K562 (cell line): ENCODE data around the gene SFPQ. TPM values are rescaled to one million over a fixed set of nuclear protein-coding genes. Genes with fewer than 3 reads are reported as not detected.

Experiments
- ATAC-seq: fragments of 200-7000 bp; cut with Tn5 transposase; 3 replicates; pipeline ENCODE4 v1.9.1; 2020; ENCODE audit warnings: moderate library complexity
- BruUV-seq: library from RNA; stranded (reverse); fragments of 400-500 nt; replicated peaks from 2 replicates; lab custom pipeline; 2021; lab: Mats Ljungman, UMichigan
- CTCF ChIA-PET: fragments of 300-600 bp; formaldehyde crosslinking; extraction: SDS; loops from one replicate; lab custom pipeline; 2021; ENCODE audit warnings: low intra/inter-chr PET ratio; lab: Yijun Ruan, JAX
- POLR2A ChIA-PET: fragments of 300-600, 350-650 bp; sonication (Branson Sonifier 250); formaldehyde crosslinking; extraction: SDS; loops from one replicate; lab custom pipeline; 2021; ENCODE audit warnings: antibody characterized with exemption, inconsistent platforms; lab: Yijun Ruan, JAX
- DNase-seq, 4 experiments: peaks; one replicate each; pipeline versions ENCODE4 v3.0.0 to v3.0.0-alpha.2; 2011 to 2018; ENCODE audit warnings: low spot score in 3 of 4, mixed read lengths in 3 of 4; ENCODE audit errors: extremely low read depth in 1 of 4
- FAIRE-seq: peaks from 2 replicates; lab custom pipeline; 2011; peaks lifted over from hg19 to GRCh38; lab: Jason Lieb, UNC
- H2AFZ ChIP-seq: 2 replicates; pipeline ENCODE4 v1.6.0; 2011; ENCODE audit warnings: low read depth, low read length, control low read depth, inconsistent platforms
- H3K27ac ChIP-seq: fragments of 200-600 bp; 3 replicates; pipeline ENCODE4 v1.8.0; 2011; ENCODE audit warnings: low read depth, mild to moderate bottlenecking, control low read depth, inconsistent platforms, low read length, moderate library complexity, mixed read lengths; ENCODE audit errors: extremely low read depth
- H3K27me3 ChIP-seq, 2 experiments: fragments of 300-600 bp in 1 of 2; 2 replicates in 1 of 2; 3 replicates in 1 of 2; pipeline versions ENCODE4 v1.6.0 to v1.8.0; 2011; ENCODE audit warnings: inconsistent platforms in 2 of 2, low read length in 2 of 2, mild to moderate bottlenecking in 1 of 2, mixed read lengths in 1 of 2, moderate library complexity in 1 of 2; ENCODE audit not compliant: control insufficient read depth in 2 of 2, insufficient read depth in 2 of 2
- H3K36me3 ChIP-seq: fragments of 300-600 bp; 3 replicates; pipeline ENCODE4 v1.8.0; 2011; ENCODE audit warnings: mild to moderate bottlenecking, low read length, inconsistent platforms; ENCODE audit not compliant: control insufficient read depth, insufficient read depth
- H3K4me1 ChIP-seq, 2 experiments: fragments of 200-600 bp in 1 of 2; replicated peaks in 1 of 2; 2 replicates in 1 of 2; 3 replicates in 1 of 2; pipeline versions ENCODE4 v1.5.1 to v1.8.0; 2011; ENCODE audit warnings: inconsistent platforms in 2 of 2, low read length in 2 of 2, mild to moderate bottlenecking in 1 of 2, mixed read lengths in 1 of 2, moderate library complexity in 1 of 2; ENCODE audit not compliant: control insufficient read depth in 2 of 2, insufficient read depth in 2 of 2
- H3K4me2 ChIP-seq: 2 replicates; pipeline ENCODE4 v1.6.1; 2011; ENCODE audit warnings: low read length, control low read depth, inconsistent platforms, mixed read lengths; ENCODE audit not compliant: insufficient read depth
- H3K4me3 ChIP-seq: fragments of 200-600 bp; sonication (generic), shearing (Covaris generic); 2 replicates; pipeline ENCODE4 v1.5.1; 2016; ENCODE audit warnings: control low read depth, inconsistent platforms
- H3K79me2 ChIP-seq: fragments of 200-600 bp; 3 replicates; pipeline ENCODE4 v1.8.0; 2011; ENCODE audit warnings: low read length, inconsistent platforms; ENCODE audit not compliant: control insufficient read depth, insufficient read depth
- H3K9ac ChIP-seq, 2 experiments: 2 replicates each; pipeline versions ENCODE4 v1.6.0 to v1.6.1; 2011; ENCODE audit warnings: low read depth in 2 of 2, low read length in 2 of 2, control low read depth in 1 of 2, inconsistent platforms in 1 of 2, mild to moderate bottlenecking in 1 of 2, mixed read lengths in 1 of 2; ENCODE audit not compliant: insufficient read depth in 1 of 2
- H3K9me1 ChIP-seq: one replicate; pipeline ENCODE4 v1.6.0; 2011; ENCODE audit warnings: inconsistent platforms, mild to moderate bottlenecking, low read length, moderate library complexity; ENCODE audit not compliant: control insufficient read depth, insufficient read depth
- H3K9me3 ChIP-seq: replicated peaks from 2 replicates; pipeline ENCODE4 v1.5.1; 2011; ENCODE audit warnings: low read depth, low read length, inconsistent platforms; ENCODE audit not compliant: control insufficient read depth, insufficient read depth
- H4K20me1 ChIP-seq: replicated peaks from 2 replicates; pipeline ENCODE4 v1.6.1; 2011; ENCODE audit warnings: low read length, inconsistent platforms, mixed read lengths; ENCODE audit not compliant: control insufficient read depth, insufficient read depth
- ATF1 ChIP-seq, 2 experiments: fragments of 450-650 bp in 1 of 2; IDR thresholded peaks; 2 replicates each; pipeline ENCODE4 v1.6.1; 2016; ENCODE audit warnings: missing compliant biosample characterization in 1 of 2, missing genetic modification characterization in 1 of 2
- BACH1 ChIP-seq: fragments of 200-800 bp; sonication (Bioruptor generic); IDR thresholded peaks from 2 replicates; pipeline ENCODE4 v1.6.1; 2016; ENCODE audit warnings: missing genetic modification characterization, missing compliant biosample characterization
- CBX8 ChIP-seq: fragments of 200-600 bp; sonication (generic); IDR thresholded peaks from 2 replicates; pipeline ENCODE4 v1.6.1; 2012; ENCODE audit warnings: borderline replicate concordance, mixed run types, low read depth, mild to moderate bottlenecking, moderate library complexity, mixed read lengths, low read length, control low read depth, inconsistent platforms; ENCODE audit not compliant: poor library complexity, severe bottlenecking; ENCODE audit errors: extremely low read depth
- GATAD2A ChIP-seq: fragments of 450-650 bp; IDR thresholded peaks from 2 replicates; pipeline ENCODE4 v1.6.1; 2017
- HCFC1 ChIP-seq: IDR thresholded peaks from 2 replicates; pipeline ENCODE4 v1.6.1; 2012; ENCODE audit warnings: low read depth, low read length, improper control_type of control experiment
- MYC ChIP-seq, 2 experiments: fragments of 250-450 bp in 1 of 2; sonication (Bioruptor Pico) in 1 of 2; IDR thresholded peaks; 2 replicates each; pipeline versions ENCODE4 v1.5.1 to v1.6.1; 2012 to 2021; ENCODE audit warnings: low read depth in 2 of 2, borderline replicate concordance in 1 of 2, improper control_type of control experiment in 1 of 2, low read length in 1 of 2, mild to moderate bottlenecking in 1 of 2, moderate library complexity in 1 of 2
- RFX5 ChIP-seq: IDR thresholded peaks from 2 replicates; pipeline ENCODE4 v1.6.1; 2011; ENCODE audit warnings: low read depth, mild to moderate bottlenecking, improper control_type of control experiment, low read length
- SAP30 ChIP-seq: fragments of 200-600 bp; sonication (generic); IDR thresholded peaks from 2 replicates; pipeline ENCODE4 v1.6.1; 2012; ENCODE audit warnings: borderline replicate concordance, low read depth, mild to moderate bottlenecking, moderate library complexity, low read length, control low read depth, inconsistent platforms; ENCODE audit not compliant: insufficient read depth, poor library complexity, severe bottlenecking
- SIN3B ChIP-seq: fragments of 450-650 bp; IDR thresholded peaks from 2 replicates; pipeline ENCODE4 v1.6.1; 2017; ENCODE audit warnings: low read depth, mild to moderate bottlenecking, moderate library complexity
- WGBS: fragments of 100-300 bp; shearing (Covaris generic); methylation state at CpG from one replicate; pipeline ENCODE4 v1.1.6; 2016; ENCODE audit warnings: low coverage, mixed read lengths; ENCODE audit not compliant: insufficient coverage; ENCODE audit errors: missing lambda C conversion rate; 5-methylcytosine and 5-hydroxymethylcytosine counted together
- in situ Hi-C: fragments of 300-500 bp; cut with MboI; formaldehyde crosslinking; loops from 4 replicates; pipeline ENCODE4 v1.15.0; 2018; ENCODE audit warnings: inconsistent platforms, mixed read lengths
- intact Hi-C: fragments of 100-400 bp; cut with micrococcal nuclease; formaldehyde crosslinking; loops from 2 replicates; pipeline ENCODE4 v1.14.2; 2022
- polyA plus RNA-seq, 8 experiments: library from polyadenylated mRNA; depleted of rRNA in 4 of 8; stranded (reverse) in 5 of 8; unstranded in 3 of 8; fragments of >200 nt; fragmentation: Nextera tagmentation in 2 of 8; fragmentation: Illumina TruSeq in 1 of 8; extraction: Ambion mirVana in 2 of 8; extraction: Trizol in 1 of 8; gene quantifications; 2 replicates each; pipeline versions ENCODE4 v1.2.1 to v1.2.3, GENCODE V29; 2011 to 2014; ENCODE audit warnings: inconsistent platforms in 1 of 8, missing spikeins in 1 of 8
- total RNA-seq, 7 experiments: library from RNA; depleted of rRNA in 6 of 7; stranded (reverse); fragments of >200 nt in 6 of 7; fragmentation: Illumina TruSeq in 2 of 7; extraction: Trizol in 2 of 7; gene quantifications; 2 replicates each; pipeline versions ENCODE4 v1.2.1 to v1.2.3, GENCODE V29; 2011 to 2021; ENCODE audit warnings: low replicate concordance in 1 of 7
- TF ChIP-seq, protein P1 (sequence below), 2 experiments: fragments of 450-650 bp; IDR thresholded peaks; 2 replicates each; pipeline ENCODE4 v1.6.1; 2018; ENCODE audit warnings: mild to moderate bottlenecking in 2 of 2, low read depth in 1 of 2; ENCODE audit not compliant: partially characterized antibody in 2 of 2

Gene SFPQ
- total and polyA plus RNA-seq, 9 of the 15 experiments (the other 6 are each of a cell fraction or from before 2014, with no cell fraction given): 69.7 to 562 (median 399) TPM

DNA sequence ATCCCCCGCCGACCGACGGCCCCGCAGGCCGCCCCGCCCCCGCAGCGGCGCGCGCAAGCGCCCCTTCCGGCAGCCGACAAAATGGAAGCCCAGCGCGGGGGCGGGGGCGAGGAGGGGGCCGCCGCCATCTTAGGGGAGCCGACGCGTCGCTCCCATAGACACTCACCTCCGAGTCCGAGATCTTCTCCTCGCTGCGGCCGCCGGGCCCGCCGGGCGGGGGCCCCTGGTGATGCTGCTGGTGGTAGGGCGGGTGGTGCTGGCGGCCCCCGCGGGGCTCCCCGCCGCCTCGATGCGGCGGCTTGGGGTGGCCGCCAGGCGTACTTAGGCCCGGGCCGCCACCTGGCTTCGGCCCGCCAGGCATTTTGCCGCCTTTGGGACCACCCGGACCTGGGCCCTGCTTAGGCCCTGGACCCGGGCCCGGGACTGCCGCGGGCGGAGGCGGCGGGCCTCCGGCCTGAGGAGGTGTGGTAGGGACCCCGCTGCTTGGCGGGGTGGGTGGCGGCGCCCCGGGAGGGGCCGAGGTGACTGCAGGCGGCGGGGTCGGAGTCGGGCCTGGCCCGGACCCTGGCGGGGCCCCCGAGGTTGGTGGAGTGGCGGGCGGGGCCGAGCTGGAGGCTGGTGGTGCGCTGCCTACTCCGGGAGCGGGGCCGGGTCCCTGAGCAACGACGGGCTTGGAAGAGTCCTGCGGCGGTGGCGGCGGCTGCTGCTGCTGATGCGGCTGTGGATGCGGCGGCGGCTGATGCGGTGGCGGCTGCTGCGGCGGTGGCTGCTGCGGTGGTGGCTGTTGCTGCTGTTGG is 691 bp downstream of the SFPQ start:
- BruUV-seq: no TSS peak
- in situ Hi-C loops (loop anchor here (10.0 kb wide), 1 partner anchor 353 kb away; no protein-coding TSS in a partner anchor), intact Hi-C loops (loop anchor here (2.0 to 10.0 kb wide), 4 partner anchors 77 to 583 kb away; partner anchors contain the start of genes KIAA0319L, NCDN, SMIM12 and ZMYM4)
- H3K27ac ChIP-seq: peak overlapping the region; percentile 96
- H3K9me3 ChIP-seq: no peaks in the 10 kb centered on the region
- ATAC-seq (peak; percentile 80), FAIRE-seq (no peak), DNase-seq (peak; percentile 83 to 94 (median 89))
- under 1% methylated on average over 70 of the region's 94 CpGs for WGBS
- 0 out of 2 replicates have a peak overlapping the region, but pooled peaks have one; percentile 46 for H2AFZ ChIP-seq
- peak overlapping the region; percentile 94; the same call in 1 of the 2 replicates for H3K4me2 ChIP-seq
- POLR2A ChIA-PET: interaction anchor here (0.6 to 1.6 kb wide), 19 partner anchors 9 to 365 kb away, joined by 3 to 18 read pairs (median 4); partner anchors contain the start of genes KIAA0319L, NCDN, ZMYM4 and ZMYM6
- H3K9me1 ChIP-seq: peaks cover 8% of the 10 kb centered on the region
- peaks cover 10 to 18% of the 10 kb centered on the region in 2 experiments; a peak in 4 of 5 replicates for H3K4me1 ChIP-seq
- H4K20me1 ChIP-seq: peaks cover 29% of the 10 kb centered on the region
- H3K36me3 ChIP-seq: peaks cover 46% of the 10 kb centered on the region
- CTCF ChIA-PET: no interaction called here
- H3K4me3 ChIP-seq: peak overlapping the region; percentile 99
- H3K9ac ChIP-seq: peak overlapping the region; percentile 96 to 99
- H3K79me2 ChIP-seq: peaks cover 58% of the 10 kb centered on the region
- H3K27me3 ChIP-seq: no peaks in the 10 kb centered on the region
- TF ChIP-seq MYC (IDR thresholded peaks at IDR 0.05; ENCODE audit: low read depth, low read length) (peak; percentile 84), MYC (CRISPR knock-in tag; IDR thresholded peaks at IDR 0.05; ENCODE audit: borderline replicate concordance, low read depth) (no peak), SAP30 (peak; percentile 61), GATAD2A (no peak), SIN3B (peak; percentile 52; the same call in 1 of the 2 replicates), BACH1 (no peak), ATF1 (CRISPR knock-in tag; IDR thresholded peaks at IDR 0.05) (no peak), ATF1 (tag; IDR thresholded peaks at IDR 0.05) (peak; percentile 46), CBX8 (no peak), RFX5 (no peak), HCFC1 (peak; percentile 68)
- TF ChIP-seq, protein P1, sequence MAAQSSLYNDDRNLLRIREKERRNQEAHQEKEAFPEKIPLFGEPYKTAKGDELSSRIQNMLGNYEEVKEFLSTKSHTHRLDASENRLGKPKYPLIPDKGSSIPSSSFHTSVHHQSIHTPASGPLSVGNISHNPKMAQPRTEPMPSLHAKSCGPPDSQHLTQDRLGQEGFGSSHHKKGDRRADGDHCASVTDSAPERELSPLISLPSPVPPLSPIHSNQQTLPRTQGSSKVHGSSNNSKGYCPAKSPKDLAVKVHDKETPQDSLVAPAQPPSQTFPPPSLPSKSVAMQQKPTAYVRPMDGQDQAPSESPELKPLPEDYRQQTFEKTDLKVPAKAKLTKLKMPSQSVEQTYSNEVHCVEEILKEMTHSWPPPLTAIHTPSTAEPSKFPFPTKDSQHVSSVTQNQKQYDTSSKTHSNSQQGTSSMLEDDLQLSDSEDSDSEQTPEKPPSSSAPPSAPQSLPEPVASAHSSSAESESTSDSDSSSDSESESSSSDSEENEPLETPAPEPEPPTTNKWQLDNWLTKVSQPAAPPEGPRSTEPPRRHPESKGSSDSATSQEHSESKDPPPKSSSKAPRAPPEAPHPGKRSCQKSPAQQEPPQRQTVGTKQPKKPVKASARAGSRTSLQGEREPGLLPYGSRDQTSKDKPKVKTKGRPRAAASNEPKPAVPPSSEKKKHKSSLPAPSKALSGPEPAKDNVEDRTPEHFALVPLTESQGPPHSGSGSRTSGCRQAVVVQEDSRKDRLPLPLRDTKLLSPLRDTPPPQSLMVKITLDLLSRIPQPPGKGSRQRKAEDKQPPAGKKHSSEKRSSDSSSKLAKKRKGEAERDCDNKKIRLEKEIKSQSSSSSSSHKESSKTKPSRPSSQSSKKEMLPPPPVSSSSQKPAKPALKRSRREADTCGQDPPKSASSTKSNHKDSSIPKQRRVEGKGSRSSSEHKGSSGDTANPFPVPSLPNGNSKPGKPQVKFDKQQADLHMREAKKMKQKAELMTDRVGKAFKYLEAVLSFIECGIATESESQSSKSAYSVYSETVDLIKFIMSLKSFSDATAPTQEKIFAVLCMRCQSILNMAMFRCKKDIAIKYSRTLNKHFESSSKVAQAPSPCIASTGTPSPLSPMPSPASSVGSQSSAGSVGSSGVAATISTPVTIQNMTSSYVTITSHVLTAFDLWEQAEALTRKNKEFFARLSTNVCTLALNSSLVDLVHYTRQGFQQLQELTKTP (IDR thresholded peaks at IDR 0.05; ENCODE audit: low read depth in 1 of 2, partially characterized antibody in 2 of 2): no peak
